Lung (tissue), 12 donors: ENCODE measurements around the gene ZBTB8A. TPM values are rescaled to one million over a fixed set of nuclear protein-coding genes. Genes with fewer than 3 reads are reported as not detected.

Source experiments
- ATAC-seq: fragments of 200-7000 bp; cut with Tn5 transposase; one replicate; pipeline ENCODE4 v1.9.1; 2020; ENCODE audit warnings: moderate number of reproducible peaks; ENCODE audit not compliant: insufficient read depth, low FRiP score
- DNase-seq, 3 donors: peaks; one replicate each; pipeline ENCODE4 v3.0.0-alpha.2; 2013 to 2017
- H3K27ac ChIP-seq, 2 donors: one replicate each; pipeline ENCODE4 v1.5.1; 2013; ENCODE audit warnings: mild to moderate bottlenecking in 2 of 2, moderate library complexity in 2 of 2, control low read depth in 1 of 2, inconsistent platforms in 1 of 2, low read depth in 1 of 2, low read length in 1 of 2
- H3K27me3 ChIP-seq, 3 donors: one replicate each; pipeline ENCODE4 v1.5.1; 2013; ENCODE audit warnings: low read length in 2 of 3; ENCODE audit not compliant: control insufficient read depth in 3 of 3, insufficient read depth in 3 of 3
- H3K36me3 ChIP-seq, 4 donors: one replicate each; pipeline ENCODE4 v1.5.1; 2013; ENCODE audit warnings: low read length in 4 of 4, mild to moderate bottlenecking in 1 of 4, moderate library complexity in 1 of 4; ENCODE audit not compliant: control insufficient read depth in 4 of 4, insufficient read depth in 4 of 4
- H3K4me1 ChIP-seq, 5 donors: one replicate each; pipeline ENCODE4 v1.5.1; 2013; ENCODE audit warnings: low read length in 5 of 5, mild to moderate bottlenecking in 2 of 5, moderate library complexity in 1 of 5; ENCODE audit not compliant: control insufficient read depth in 5 of 5, insufficient read depth in 5 of 5
- H3K4me3 ChIP-seq: one replicate; pipeline ENCODE4 v1.5.1; 2013; ENCODE audit warnings: mild to moderate bottlenecking, control low read depth, moderate library complexity
- H3K9ac ChIP-seq, 2 donors: one replicate each; pipeline ENCODE4 v1.5.1; 2013; ENCODE audit warnings: low read length in 2 of 2, control low read depth in 1 of 2; ENCODE audit not compliant: insufficient read depth in 1 of 2
- H3K9me3 ChIP-seq, 4 donors: one replicate each; pipeline ENCODE4 v1.5.1; 2013; ENCODE audit warnings: low read length in 3 of 4, mild to moderate bottlenecking in 1 of 4, moderate library complexity in 1 of 4; ENCODE audit not compliant: control insufficient read depth in 4 of 4, insufficient read depth in 3 of 4
- CTCF ChIP-seq: IDR thresholded peaks from 2 replicates; pipeline ENCODE4 v1.5.1; 2012; ENCODE audit warnings: mild to moderate bottlenecking; ENCODE audit errors: control extremely low read depth, extremely low read depth
- WGBS, 2 donors: extraction: QIAGEN DNeasy Blood & Tissue Kit; methylation state at CpG; one replicate each; pipeline ENCODE4 v1.1.7; 2013; 5-methylcytosine and 5-hydroxymethylcytosine counted together
- polyA plus RNA-seq, 2 donors: library from polyadenylated mRNA; stranded (reverse); fragments of 200-250 nt; gene quantifications; one replicate each; pipeline ENCODE4 v1.2.1, GENCODE V29; 2013
- total RNA-seq, 2 donors: library from RNA; depleted of rRNA in 1 of 2; stranded (reverse); fragments of >200 nt in 1 of 2; gene quantifications; one replicate each; pipeline ENCODE4 v1.2.1, GENCODE V29; 2014 to 2021
- donor health status: control.
- donor health status: control.
- donor health status: Bipolar disorder and iron deficiency.
- donor health status: healthy.
- donor health status: DM: yes; HTN: yes; CAD: no.

Gene ZBTB8A
- total and polyA plus RNA-seq, 4 donors, result 2.7 to 13.9 (median 5.6) TPM

GRCh38 chr1:32498751-32499150 lies 40.5 kb upstream of the ZBTB8A start:
- Histone ChIP-seq H3K27me3 (no peaks in the 10 kb centered on the region), H3K4me1 (peaks cover 0 to 7% (median 0%) of the 10 kb centered on the region in 5 donors), H3K9ac (no peak overlapping the region), H3K4me3 (no peak overlapping the region), H3K27ac (no peak overlapping the region), H3K36me3 (no peaks in the 10 kb centered on the region), H3K9me3 (peaks cover 0 to 2% (median 0%) of the 10 kb centered on the region in 4 donors)
- ATAC-seq (no peak), DNase-seq (no peak)
- no peak for TF ChIP-seq CTCF
- WGBS, 2 donors, result 95% methylated on average over 8 of the region's 8 CpGs

GRCh38 chr1:32500387-32501209 lies 38.6 kb upstream of the ZBTB8A start:
- WGBS, 2 donors, result 1 to 2% methylated on average over 46 to 99 of the region's 99 CpGs
- Histone ChIP-seq H3K27ac (peak overlapping the region; percentile 96 to 99), H3K27me3 (no peaks in the 10 kb centered on the region), H3K9ac (peak overlapping the region; percentile 11 to 80), H3K36me3 (no peaks in the 10 kb centered on the region), H3K9me3 (peaks cover 0 to 2% (median 0%) of the 10 kb centered on the region in 4 donors), H3K4me3 (peak overlapping the region; percentile 88), H3K4me1 (peaks cover 0 to 3% (median 0%) of the 10 kb centered on the region in 5 donors)
- TF ChIP-seq CTCF, result no peak
- ATAC-seq (peak; percentile 78), DNase-seq (peak; percentile 65 to 73 (median 72))

GRCh38 chr1:32501865-32502264 lies 37.4 kb upstream of the ZBTB8A start:
- Histone ChIP-seq H3K9ac (no peak overlapping the region), H3K27ac (peak overlapping the region; percentile 96 to 99), H3K9me3 (peaks cover 0 to 2% (median 0%) of the 10 kb centered on the region in 4 donors), H3K36me3 (no peaks in the 10 kb centered on the region), H3K27me3 (no peaks in the 10 kb centered on the region), H3K4me3 (no peak overlapping the region), H3K4me1 (peaks cover 0 to 3% (median 0%) of the 10 kb centered on the region in 5 donors)
- ATAC-seq (no peak), DNase-seq (peak in 2 of 3 donors; percentile 15 to 46)
- no peak for TF ChIP-seq CTCF
- WGBS, 2 donors, result 74 to 89% methylated on average over 9 of the region's 9 CpGs
